ENCODE measurements around the gene SNAPC3.

DNA sequence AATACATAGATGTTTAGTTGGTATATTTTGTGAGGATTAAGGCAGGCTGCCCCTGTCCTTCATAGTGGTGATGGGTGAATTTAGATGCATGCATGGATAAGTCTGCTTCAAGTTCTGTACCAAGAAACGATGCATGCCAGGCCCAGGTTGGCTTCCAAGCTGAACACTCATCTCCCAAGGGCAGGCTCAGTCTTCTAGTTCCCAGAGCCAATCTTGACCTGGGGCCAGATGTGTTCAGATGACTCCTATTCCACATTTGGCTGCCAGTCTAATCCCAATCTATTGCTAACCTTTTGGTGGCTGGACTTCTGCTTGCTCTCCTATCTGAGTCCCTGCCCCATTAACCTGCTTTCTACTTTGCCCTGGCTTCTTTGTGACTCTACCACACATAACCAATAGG, 18.5 kb upstream of the SNAPC3 start:
- TF ChIP-seq POLR2A (IDR thresholded peaks at IDR 0.05; ENCODE audit: low read depth, low read length) (no peak), CTCF (conservative IDR thresholded peaks at IDR 0.05; ENCODE audit: low read depth, low read length) (no peak), MAFK (IDR thresholded peaks at IDR 0.05; ENCODE audit: low read depth, low read length) (no peak), RAD21 (IDR thresholded peaks at IDR 0.05; ENCODE audit: low read length) (no peak), ELK1 (IDR thresholded peaks at IDR 0.05; ENCODE audit: borderline replicate concordance, low read depth, low read length) (no peak), RFX5 (IDR thresholded peaks at IDR 0.05; ENCODE audit: low read depth, low read length) (no peak), SMC3 (IDR thresholded peaks at IDR 0.05; ENCODE audit: low read depth, low read length) (no peak), RCOR1 (IDR thresholded peaks at IDR 0.05; ENCODE audit: insufficient replicate concordance, low read length) (no peak), CHD1 (IDR thresholded peaks at IDR 0.05; ENCODE audit: low read depth, low read length) (no peak), NFE2L2 (IDR thresholded peaks at IDR 0.05; ENCODE audit: low read depth, low read length) (no peak), CEBPB (IDR thresholded peaks at IDR 0.05; ENCODE audit: low read depth, low read length) (no peak), FOS (IDR thresholded peaks at IDR 0.05; ENCODE audit: low read depth, low read length) (no peak)

Measured in IMR-90 (cell line).